ENCODE results near the gene HFE. TPM values are rescaled to one million over a fixed set of nuclear protein-coding genes. Genes with fewer than 3 reads are reported as not detected.

Gene HFE
- total and polyA plus RNA-seq, 2 of the 13 experiments (the other 11 are each of a cell fraction or from before 2014, with no cell fraction given) = 3.7 to 6.3 TPM

DNA sequence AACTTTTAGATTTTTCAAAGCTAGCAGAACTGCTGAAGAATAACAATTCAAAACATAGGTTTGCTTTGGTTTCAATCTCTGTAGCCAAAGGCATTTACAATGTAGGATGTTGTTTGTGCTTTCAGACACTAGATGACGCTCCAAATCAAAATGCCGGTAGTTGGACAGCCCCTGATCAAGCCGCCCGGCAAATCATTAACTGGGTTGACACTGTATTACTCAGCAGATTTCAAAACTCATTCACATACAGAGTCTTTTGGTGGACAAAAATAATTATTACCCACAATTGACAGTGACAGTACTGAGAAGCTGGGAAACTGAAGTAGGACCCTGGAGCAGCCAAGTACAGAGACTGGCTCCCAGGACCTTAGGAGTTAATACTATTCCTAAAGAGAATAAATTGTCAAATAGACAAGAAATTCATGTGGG lies 21.3 kb upstream of the HFE start (continued):
- TF ChIP-seq, protein P1, sequence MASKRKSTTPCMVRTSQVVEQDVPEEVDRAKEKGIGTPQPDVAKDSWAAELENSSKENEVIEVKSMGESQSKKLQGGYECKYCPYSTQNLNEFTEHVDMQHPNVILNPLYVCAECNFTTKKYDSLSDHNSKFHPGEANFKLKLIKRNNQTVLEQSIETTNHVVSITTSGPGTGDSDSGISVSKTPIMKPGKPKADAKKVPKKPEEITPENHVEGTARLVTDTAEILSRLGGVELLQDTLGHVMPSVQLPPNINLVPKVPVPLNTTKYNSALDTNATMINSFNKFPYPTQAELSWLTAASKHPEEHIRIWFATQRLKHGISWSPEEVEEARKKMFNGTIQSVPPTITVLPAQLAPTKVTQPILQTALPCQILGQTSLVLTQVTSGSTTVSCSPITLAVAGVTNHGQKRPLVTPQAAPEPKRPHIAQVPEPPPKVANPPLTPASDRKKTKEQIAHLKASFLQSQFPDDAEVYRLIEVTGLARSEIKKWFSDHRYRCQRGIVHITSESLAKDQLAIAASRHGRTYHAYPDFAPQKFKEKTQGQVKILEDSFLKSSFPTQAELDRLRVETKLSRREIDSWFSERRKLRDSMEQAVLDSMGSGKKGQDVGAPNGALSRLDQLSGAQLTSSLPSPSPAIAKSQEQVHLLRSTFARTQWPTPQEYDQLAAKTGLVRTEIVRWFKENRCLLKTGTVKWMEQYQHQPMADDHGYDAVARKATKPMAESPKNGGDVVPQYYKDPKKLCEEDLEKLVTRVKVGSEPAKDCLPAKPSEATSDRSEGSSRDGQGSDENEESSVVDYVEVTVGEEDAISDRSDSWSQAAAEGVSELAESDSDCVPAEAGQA (IDR thresholded peaks at IDR 0.05; ENCODE audit: low read depth) = no peak
- TF ChIP-seq, protein P1 (CRISPR knock-in tag; IDR thresholded peaks at IDR 0.05; ENCODE audit: borderline replicate concordance) = no peak
- no peak for TF ChIP-seq ZBTB7A (CRISPR knock-in tag; IDR thresholded peaks at IDR 0.05)
- no peak for TF ChIP-seq NONO (IDR thresholded peaks at IDR 0.05)
- no peak for TF ChIP-seq NONO (CRISPR knock-in tag; conservative IDR thresholded peaks at IDR 0.05)
- no peak for TF ChIP-seq ZNF746 (CRISPR knock-in tag; IDR thresholded peaks at IDR 0.05)
- TF ChIP-seq ZNF331 (CRISPR knock-in tag; IDR thresholded peaks at IDR 0.05) = peak; percentile 46; the same call in 1 of the 2 replicates
- no peak; the same call in 1 of the 2 replicates for TF ChIP-seq GABPB1 (CRISPR knock-in tag; IDR thresholded peaks at IDR 0.05)
- TF ChIP-seq MXD4 (CRISPR knock-in tag; IDR thresholded peaks at IDR 0.05) = no peak
- no peak for TF ChIP-seq ZNF256 (CRISPR knock-in tag; conservative IDR thresholded peaks at IDR 0.05)
- TF ChIP-seq SRSF9 (IDR thresholded peaks at IDR 0.05; ENCODE audit: borderline replicate concordance, insufficient read depth, low read depth, low read length, poor library complexity, severe bottlenecking) = no peak
- no peak for TF ChIP-seq ZNF567 (CRISPR knock-in tag; IDR thresholded peaks at IDR 0.05; ENCODE audit: borderline replicate concordance)
- peak; percentile 95 for TF ChIP-seq RAD21 (CRISPR knock-in tag; IDR thresholded peaks at IDR 0.05)
- peak; percentile 41; the same call in 1 of the 2 replicates for TF ChIP-seq IRF2 (CRISPR knock-in tag; IDR thresholded peaks at IDR 0.05)
- no peak for TF ChIP-seq MTF1 (CRISPR knock-in tag; IDR thresholded peaks at IDR 0.05)
- TF ChIP-seq ZNF598 (CRISPR knock-in tag; IDR thresholded peaks at IDR 0.05; ENCODE audit: borderline replicate concordance) = no peak
- no peak for TF ChIP-seq MTA3 (CRISPR knock-in tag; IDR thresholded peaks at IDR 0.05)
- no peak for TF ChIP-seq SUZ12 (IDR thresholded peaks at IDR 0.05; ENCODE audit: low read depth, low read length)
- peak; percentile 53; the same call in 1 of the 2 replicates for TF ChIP-seq SOX5 (CRISPR knock-in tag; IDR thresholded peaks at IDR 0.05; ENCODE audit: borderline replicate concordance)
- TF ChIP-seq, protein P2, sequence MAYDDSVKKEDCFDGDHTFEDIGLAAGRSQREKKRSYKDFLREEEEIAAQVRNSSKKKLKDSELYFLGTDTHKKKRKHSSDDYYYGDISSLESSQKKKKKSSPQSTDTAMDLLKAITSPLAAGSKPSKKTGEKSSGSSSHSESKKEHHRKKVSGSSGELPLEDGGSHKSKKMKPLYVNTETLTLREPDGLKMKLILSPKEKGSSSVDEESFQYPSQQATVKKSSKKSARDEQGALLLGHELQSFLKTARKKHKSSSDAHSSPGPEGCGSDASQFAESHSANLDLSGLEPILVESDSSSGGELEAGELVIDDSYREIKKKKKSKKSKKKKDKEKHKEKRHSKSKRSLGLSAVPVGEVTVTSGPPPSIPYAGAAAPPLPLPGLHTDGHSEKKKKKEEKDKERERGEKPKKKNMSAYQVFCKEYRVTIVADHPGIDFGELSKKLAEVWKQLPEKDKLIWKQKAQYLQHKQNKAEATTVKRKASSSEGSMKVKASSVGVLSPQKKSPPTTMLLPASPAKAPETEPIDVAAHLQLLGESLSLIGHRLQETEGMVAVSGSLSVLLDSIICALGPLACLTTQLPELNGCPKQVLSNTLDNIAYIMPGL (CRISPR knock-in tag; IDR thresholded peaks at IDR 0.05; ENCODE audit: borderline replicate concordance in 1 of 2, low read depth in 1 of 2) = peak; percentile 56 to 79
- TF ChIP-seq ZMAT3 (CRISPR knock-in tag; conservative IDR thresholded peaks at IDR 0.05) = no peak
- TF ChIP-seq SIN3B (IDR thresholded peaks at IDR 0.05; ENCODE audit: low read length) = no peak
- TF ChIP-seq ZNF713 (CRISPR knock-in tag; IDR thresholded peaks at IDR 0.05) = no peak
